ENCODE results near the gene CYTH3. TPM values are rescaled to one million over a fixed set of nuclear protein-coding genes. Genes with fewer than 3 reads are reported as not detected.

Gene CYTH3
- total RNA-seq, 1 donor from 2014 or later, result 25.5 TPM

GRCh38 chr7:6273380-6273837, 985 bp upstream of the CYTH3 start:
- H3K4me3 ChIP-seq, result no peak overlapping the region
- no peak overlapping the region for H3K27ac ChIP-seq (replicated peaks)
- DNase-seq, result no peak

GRCh38 chr7:6271694-6272440, 557 bp downstream of the CYTH3 start:
- H3K27ac ChIP-seq (replicated peaks), result peak overlapping the region; percentile 86
- TF ChIP-seq CTCF (IDR thresholded peaks at IDR 0.05; ENCODE audit: borderline replicate concordance), result no peak
- H3K9me3 ChIP-seq (replicated peaks), result no peaks in the 10 kb centered on the region
- DNase-seq, result peak; percentile 29
- H3K4me1 ChIP-seq, result peaks cover 56% of the 10 kb centered on the region
- intact Hi-C loops (cut with micrococcal nuclease), result loop anchor here (5.0 kb wide), 1 partner anchor 105 kb away; no protein-coding TSS in a partner anchor
- no peaks in the 10 kb centered on the region for H3K27me3 ChIP-seq (ENCODE audit: low read depth)
- H3K4me3 ChIP-seq, result peak overlapping the region; percentile 95
- H3K36me3 ChIP-seq, result no peaks in the 10 kb centered on the region

More at GRCh38 chr7:6273380-6273837, 985 bp upstream of the CYTH3 start:
- Histone ChIP-seq H3K9me3 (replicated peaks) (no peaks in the 10 kb centered on the region), H3K27me3 (ENCODE audit: low read depth) (no peaks in the 10 kb centered on the region), H3K4me1 (peaks cover 46% of the 10 kb centered on the region), H3K36me3 (no peaks in the 10 kb centered on the region)
- intact Hi-C loops (cut with micrococcal nuclease), result loop anchor here (5.0 kb wide), 1 partner anchor 106 kb away; no protein-coding TSS in a partner anchor
- TF ChIP-seq CTCF (IDR thresholded peaks at IDR 0.05; ENCODE audit: borderline replicate concordance), result no peak

GRCh38 chr7:6271060-6271658, 1.3 kb downstream of the CYTH3 start:
- H3K27ac ChIP-seq (replicated peaks), result peak overlapping the region; percentile 86

DNA sequence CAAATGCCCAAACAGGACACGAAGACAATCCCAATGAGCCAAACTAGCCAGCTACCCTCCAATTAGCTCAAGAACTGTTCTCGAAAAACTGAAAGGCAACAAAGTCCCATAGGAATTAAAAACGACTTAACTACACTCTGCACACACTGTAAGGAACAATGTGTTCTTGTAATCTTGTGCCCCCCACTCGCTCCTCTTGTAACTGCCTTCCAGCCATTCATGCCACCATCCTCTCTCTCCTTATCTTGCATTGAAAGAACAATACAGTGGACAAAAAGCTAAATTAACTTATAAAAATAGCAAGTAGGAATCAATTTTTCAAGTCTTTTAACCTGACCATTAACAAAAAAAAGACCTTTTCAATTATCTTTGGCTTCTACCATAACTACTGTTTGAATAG, 2.9 kb downstream of the CYTH3 start:
- H3K9me3 ChIP-seq (replicated peaks), result no peaks in the 10 kb centered on the region
- no peaks in the 10 kb centered on the region for H3K27me3 ChIP-seq (ENCODE audit: low read depth)
- intact Hi-C loops (cut with micrococcal nuclease), result no loop called here
- no peak for DNase-seq
- H3K27ac ChIP-seq (replicated peaks), result peak overlapping the region; percentile 86
- TF ChIP-seq CTCF (IDR thresholded peaks at IDR 0.05; ENCODE audit: borderline replicate concordance), result no peak
- peaks cover 72% of the 10 kb centered on the region for H3K4me1 ChIP-seq
- H3K36me3 ChIP-seq, result no peaks in the 10 kb centered on the region
- peak overlapping the region; percentile 17 for H3K4me3 ChIP-seq

More at GRCh38 chr7:6271060-6271658, 1.3 kb downstream of the CYTH3 start:
- H3K4me3 ChIP-seq, result peak overlapping the region; percentile 95
- DNase-seq, result peak; percentile 53
- no peaks in the 10 kb centered on the region for H3K27me3 ChIP-seq (ENCODE audit: low read depth)
- peak; percentile 71 for TF ChIP-seq CTCF (IDR thresholded peaks at IDR 0.05; ENCODE audit: borderline replicate concordance)
- H3K4me1 ChIP-seq, result peaks cover 59% of the 10 kb centered on the region
- intact Hi-C loops (cut with micrococcal nuclease), result loop anchor here (5.0 kb wide), 1 partner anchor 104 kb away; no protein-coding TSS in a partner anchor
- H3K36me3 ChIP-seq, result no peaks in the 10 kb centered on the region
- H3K9me3 ChIP-seq (replicated peaks), result no peaks in the 10 kb centered on the region

DNA sequence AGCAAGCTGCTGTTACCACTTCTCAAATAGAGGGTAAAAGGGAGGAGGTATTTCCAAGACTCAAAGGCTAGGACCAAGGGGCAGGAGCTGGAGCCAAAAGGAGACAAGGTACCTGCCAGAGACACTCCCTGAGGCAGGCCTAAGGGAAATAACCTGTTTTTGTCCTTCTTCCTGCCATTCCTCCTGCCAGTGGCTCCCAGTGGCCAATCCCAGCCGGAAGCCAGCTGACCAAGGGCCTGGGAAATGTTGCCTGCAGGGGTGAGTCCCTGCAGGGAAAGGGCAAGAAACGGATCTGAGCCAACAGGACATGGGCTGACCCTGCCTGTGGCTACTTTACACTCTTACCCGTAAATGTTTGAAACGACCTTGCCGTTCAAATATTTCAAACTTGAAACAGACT, 3.5 kb downstream of the CYTH3 start:
- peaks cover 78% of the 10 kb centered on the region for H3K4me1 ChIP-seq

More for the DNA sequence above, 3.5 kb downstream of the CYTH3 start:
- TF ChIP-seq CTCF (IDR thresholded peaks at IDR 0.05; ENCODE audit: borderline replicate concordance), result no peak
- no peak for DNase-seq
- no peaks in the 10 kb centered on the region for H3K27me3 ChIP-seq (ENCODE audit: low read depth)
- H3K27ac ChIP-seq (replicated peaks), result peak overlapping the region; percentile 86
- H3K9me3 ChIP-seq (replicated peaks), result no peaks in the 10 kb centered on the region
- peak overlapping the region; percentile 17 for H3K4me3 ChIP-seq
- H3K36me3 ChIP-seq, result no peaks in the 10 kb centered on the region
- intact Hi-C loops (cut with micrococcal nuclease), result no loop called here

Data from left ventricle myocardium inferior (tissue), 1 donor.